NK-92 (cell line): ENCODE data around the gene PDZRN4.

Source experiments
- DNase-seq: peaks from one replicate; lab custom pipeline; 2025; ENCODE audit not compliant: unreplicated experiment; lab: John Stamatoyannopoulos, UW

Gene PDZRN4

GRCh38 chr12:41452838-41453407, 264.8 kb downstream of the PDZRN4 start:
- DNase-seq = no peak

GRCh38 chr12:41453409-41453808, 265.3 kb downstream of the PDZRN4 start:
- no peak for DNase-seq

GRCh38 chr12:41459111-41459905, 271.2 kb downstream of the PDZRN4 start:
- DNase-seq = no peak

DNA sequence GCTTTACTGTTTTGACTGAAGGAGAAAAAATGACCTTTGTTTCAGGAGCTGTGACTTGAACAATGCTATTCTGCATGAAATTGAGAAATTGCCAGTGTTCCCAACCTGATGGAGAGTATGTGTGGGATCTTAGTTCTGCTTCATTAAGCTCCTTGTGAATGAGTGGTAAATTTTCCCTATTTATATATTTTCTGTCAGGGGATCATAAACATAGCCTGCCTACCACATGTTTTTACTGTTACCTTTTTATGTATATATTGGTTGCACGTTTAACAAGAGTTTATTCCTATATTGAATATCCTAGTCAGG, 271.7 kb downstream of the PDZRN4 start:
- DNase-seq = no peak

DNA sequence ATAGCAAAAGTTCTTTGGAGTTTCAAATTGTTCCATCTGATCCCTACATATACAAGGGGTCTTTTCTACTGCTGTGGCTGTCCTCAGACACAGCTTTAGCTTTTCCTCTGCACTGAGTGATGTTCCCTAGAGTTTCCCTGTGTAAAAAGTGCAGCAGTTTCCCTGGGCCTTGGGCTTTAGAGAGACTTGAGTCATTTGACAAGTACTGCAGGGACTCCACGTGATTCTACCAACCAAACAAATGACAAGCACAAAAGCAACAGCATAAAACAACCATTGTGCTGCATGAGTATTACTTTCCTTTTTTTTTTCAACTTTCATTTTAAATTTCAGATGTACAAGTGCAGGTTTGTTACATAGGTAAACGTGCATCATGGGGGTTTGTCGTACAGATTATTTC, 272.8 kb downstream of the PDZRN4 start:
- no peak for DNase-seq

GRCh38 chr12:41462312-41462711, 274.2 kb downstream of the PDZRN4 start:
- no peak for DNase-seq

GRCh38 chr12:41465526-41465925, 277.4 kb downstream of the PDZRN4 start:
- DNase-seq = no peak

- no peak for DNase-seq
Observed at GRCh38 chr12:41466300-41466699, 278.2 kb downstream of the PDZRN4 start.

DNA sequence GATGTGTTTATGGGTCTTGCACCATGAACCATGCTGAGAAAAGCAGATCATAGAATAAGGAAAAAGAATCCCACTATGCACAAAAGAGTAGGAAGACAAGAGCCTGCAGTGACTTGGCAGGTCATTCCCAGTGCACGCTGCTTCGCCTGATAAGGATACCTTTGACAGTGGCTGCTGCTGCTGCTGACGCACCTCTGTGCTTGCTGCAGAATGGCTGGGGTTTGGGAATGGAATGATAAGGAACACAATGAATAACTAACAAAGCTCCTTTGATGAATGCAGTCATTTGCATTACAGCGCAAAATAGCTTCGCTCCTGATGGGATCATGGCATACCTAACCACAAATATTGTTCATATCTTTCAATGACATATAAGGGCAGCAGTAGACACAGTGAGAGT, 278.7 kb downstream of the PDZRN4 start:
- no peak for DNase-seq

DNA sequence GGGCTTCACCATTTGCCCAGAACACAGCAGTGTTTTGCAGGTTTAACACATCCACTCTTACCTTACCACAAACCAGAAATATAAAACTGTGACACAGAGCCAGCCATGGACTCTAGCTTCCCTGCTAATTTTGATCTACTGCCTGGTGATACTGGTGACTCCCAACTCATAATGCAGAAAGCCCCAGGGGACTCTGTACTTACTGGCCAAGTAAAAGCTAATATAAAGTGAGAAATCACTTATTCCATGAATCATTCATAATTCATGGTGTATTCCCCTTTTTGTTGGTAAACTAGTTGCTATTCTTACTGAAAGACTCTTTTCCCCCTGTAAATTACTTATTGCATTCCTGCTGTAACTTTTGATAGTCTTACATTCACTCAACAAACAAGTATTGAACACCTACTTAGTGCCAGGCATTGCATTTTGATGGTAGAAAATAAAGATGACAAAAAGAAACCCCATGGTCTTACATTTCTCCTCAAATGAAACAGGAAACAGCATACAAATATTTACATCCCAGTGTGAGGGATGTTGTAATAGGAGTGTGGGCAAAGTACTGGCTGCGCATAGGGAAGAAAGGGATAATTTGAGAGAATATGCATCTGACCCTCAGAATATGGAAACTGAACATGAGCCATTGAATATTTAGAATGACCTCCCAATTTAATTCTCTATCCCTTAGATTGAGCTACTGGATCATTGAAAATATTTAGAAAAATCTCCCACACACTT, 279.6 kb downstream of the PDZRN4 start:
- no peak for DNase-seq

GRCh38 chr12:41468341-41468740, 280.2 kb downstream of the PDZRN4 start:
- DNase-seq = no peak

GRCh38 chr12:41468756-41469155, 280.6 kb downstream of the PDZRN4 start:
- DNase-seq = no peak

GRCh38 chr12:41473441-41473840, 285.3 kb downstream of the PDZRN4 start:
- DNase-seq = no peak

DNA sequence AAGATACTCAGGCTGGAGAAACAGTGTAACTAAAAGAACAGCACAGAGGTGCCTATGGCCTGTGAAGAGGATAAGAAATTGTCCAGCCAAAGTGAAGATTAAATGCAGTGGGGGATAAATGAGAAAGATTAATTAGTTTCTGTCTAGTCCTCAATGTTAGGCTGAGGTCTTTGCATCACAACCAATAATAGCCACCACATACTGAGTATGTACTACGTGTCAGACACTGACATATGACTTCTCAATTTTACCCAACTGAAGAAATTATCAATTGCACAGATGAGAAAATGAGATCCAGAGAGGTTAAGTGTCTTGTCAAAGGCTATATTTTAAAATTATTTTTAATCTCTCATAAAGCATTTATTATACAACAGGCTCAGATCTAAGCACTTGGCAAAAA, 285.9 kb downstream of the PDZRN4 start:
- DNase-seq = no peak

DNA sequence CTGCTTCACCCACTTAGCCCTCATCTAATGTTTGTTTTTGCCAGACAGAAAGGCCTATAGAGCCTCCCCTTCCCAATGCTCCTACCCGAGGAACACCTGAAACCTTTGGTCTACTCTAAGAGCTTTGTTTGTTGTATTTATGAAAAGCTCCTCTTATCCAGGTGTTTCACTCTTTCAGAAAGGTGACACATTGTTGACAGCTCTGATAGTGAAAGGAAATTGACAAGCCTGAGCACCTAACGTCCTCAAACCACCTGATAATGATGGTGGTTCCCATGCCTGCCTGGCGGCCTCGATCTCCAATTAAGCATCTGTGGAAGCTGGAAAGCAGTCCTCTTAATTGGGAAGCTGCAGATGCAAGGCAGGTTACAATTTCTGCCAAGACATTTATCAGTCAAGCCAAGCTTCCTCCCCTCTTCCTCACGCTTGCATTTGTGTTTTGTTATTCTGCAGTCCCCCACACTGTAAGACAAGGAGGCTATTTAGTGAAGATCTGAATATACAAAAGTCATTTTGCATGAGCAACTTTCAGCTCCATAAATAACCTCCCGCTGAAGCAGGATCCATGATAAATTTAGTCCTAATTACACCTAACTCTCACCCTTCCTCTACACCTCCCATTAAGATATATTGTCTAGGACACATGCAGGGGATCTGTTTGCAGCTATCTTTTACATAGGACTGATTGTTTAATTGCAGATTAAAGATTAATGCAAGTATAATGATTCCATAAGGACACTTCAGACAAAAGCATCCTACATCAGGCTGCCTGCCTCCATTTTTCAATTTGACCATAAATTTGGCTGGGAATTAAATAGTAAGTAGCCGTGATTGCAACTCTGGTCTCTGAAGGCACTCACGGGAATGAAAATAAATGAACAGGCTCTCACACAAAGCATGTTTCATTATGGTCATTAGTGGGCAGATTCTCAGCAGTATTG, 288.6 kb downstream of the PDZRN4 start:
- DNase-seq = no peak

GRCh38 chr12:41479426-41479825, 291.3 kb downstream of the PDZRN4 start:
- DNase-seq = no peak

GRCh38 chr12:41485203-41485602, 297.1 kb downstream of the PDZRN4 start:
- DNase-seq = no peak

GRCh38 chr12:41486718-41487117, 298.6 kb downstream of the PDZRN4 start:
- no peak for DNase-seq

GRCh38 chr12:41496009-41496408, 307.9 kb downstream of the PDZRN4 start:
- DNase-seq = no peak

GRCh38 chr12:41497409-41497808, 309.3 kb downstream of the PDZRN4 start:
- DNase-seq = no peak

GRCh38 chr12:41504976-41505375, 316.9 kb downstream of the PDZRN4 start:
- DNase-seq = no peak
